OCI-LY1 (cell line): ENCODE results near the gene MPO.

Experiments
- H2AFZ ChIP-seq: fragments of 200-600 bp; sonication (generic), shearing (Covaris generic); 2 replicates; pipeline ENCODE4 v1.6.0; 2014; ENCODE audit warnings: antibody characterized with exemption, mild to moderate bottlenecking, low read length
- H3F3A ChIP-seq: fragments of 200-600 bp; sonication (generic), shearing (Covaris generic); 2 replicates; pipeline ENCODE4 v1.6.0; 2014; ENCODE audit warnings: mild to moderate bottlenecking, antibody characterized with exemption, low read length, moderate library complexity; ENCODE audit not compliant: insufficient read depth
- H3K27ac ChIP-seq: fragments of 200-600 bp; sonication (generic); 2 replicates; pipeline ENCODE4 v1.5.1; 2014; ENCODE audit warnings: low read length, mixed run types, mild to moderate bottlenecking, low read depth; ENCODE audit not compliant: poor library complexity, severe bottlenecking
- H3K27me3 ChIP-seq: fragments of 200-600 bp; sonication (generic); 2 replicates; pipeline ENCODE4 v1.6.0; 2014; ENCODE audit warnings: antibody characterized with exemption, mild to moderate bottlenecking, low read length, moderate library complexity; ENCODE audit not compliant: insufficient read depth
- H3K36me3 ChIP-seq: fragments of 200-600 bp; sonication (generic); 2 replicates; pipeline ENCODE4 v1.6.1; 2014; ENCODE audit warnings: mild to moderate bottlenecking, antibody characterized with exemption, low read length, moderate library complexity, mixed read lengths; ENCODE audit not compliant: insufficient read depth
- H3K4me1 ChIP-seq: fragments of 200-600 bp; sonication (generic); 2 replicates; pipeline ENCODE4 v1.5.1; 2014; ENCODE audit warnings: mild to moderate bottlenecking, low read length, moderate library complexity; ENCODE audit not compliant: insufficient read depth, severe bottlenecking
- H3K4me2 ChIP-seq: fragments of 200-600 bp; sonication (generic), shearing (Covaris generic); 2 replicates; pipeline ENCODE4 v1.6.1; 2014; ENCODE audit warnings: low read length
- H3K4me3 ChIP-seq: fragments of 200-600 bp; sonication (generic); 2 replicates; pipeline ENCODE4 v1.5.1; 2014; ENCODE audit warnings: low read length, low read depth, mild to moderate bottlenecking, mixed read lengths; ENCODE audit not compliant: poor library complexity, severe bottlenecking
- H3K79me2 ChIP-seq: fragments of 200-600 bp; shearing (Covaris generic); 2 replicates; pipeline ENCODE4 v1.6.1; 2016; ENCODE audit warnings: mixed run types, low read length, mixed read lengths; ENCODE audit not compliant: insufficient read depth
- H3K9ac ChIP-seq: fragments of 200-600 bp; sonication (generic), shearing (Covaris generic); 2 replicates; pipeline ENCODE4 v1.6.1; 2014; ENCODE audit warnings: mild to moderate bottlenecking, low read length, mixed read lengths
- H3K9me2 ChIP-seq: fragments of 200-600 bp; sonication (generic), shearing (Covaris generic); 2 replicates; pipeline ENCODE4 v1.6.1; 2014; ENCODE audit warnings: low read depth, mild to moderate bottlenecking, low read length, mixed read lengths
- H3K9me3 ChIP-seq: fragments of 200-600 bp; shearing (Covaris generic); 2 replicates; pipeline ENCODE4 v1.6.1; 2014; ENCODE audit warnings: low read length, mixed read lengths
- H4K20me1 ChIP-seq: fragments of 200-600 bp; sonication (generic), shearing (Covaris generic); 2 replicates; pipeline ENCODE4 v1.6.0; 2016; ENCODE audit warnings: mild to moderate bottlenecking, low read length; ENCODE audit not compliant: insufficient read depth
- EZH2 ChIP-seq: fragments of 200-600 bp; sonication (generic), shearing (Covaris generic); IDR thresholded peaks from 2 replicates; pipeline ENCODE4 v1.8.0; 2017; ENCODE audit warnings: borderline replicate concordance, mixed run types, mild to moderate bottlenecking, antibody characterized with exemption, low read length, moderate library complexity, mixed read lengths
- TF ChIP-seq, protein P1 (sequence below): fragments of 200-600 bp; sonication (generic), shearing (Covaris generic); IDR thresholded peaks from 2 replicates; pipeline ENCODE4 v1.5.1; 2017; ENCODE audit warnings: mild to moderate bottlenecking, antibody characterized with exemption, low read length, moderate library complexity, mixed read lengths

MPO gene

DNA sequence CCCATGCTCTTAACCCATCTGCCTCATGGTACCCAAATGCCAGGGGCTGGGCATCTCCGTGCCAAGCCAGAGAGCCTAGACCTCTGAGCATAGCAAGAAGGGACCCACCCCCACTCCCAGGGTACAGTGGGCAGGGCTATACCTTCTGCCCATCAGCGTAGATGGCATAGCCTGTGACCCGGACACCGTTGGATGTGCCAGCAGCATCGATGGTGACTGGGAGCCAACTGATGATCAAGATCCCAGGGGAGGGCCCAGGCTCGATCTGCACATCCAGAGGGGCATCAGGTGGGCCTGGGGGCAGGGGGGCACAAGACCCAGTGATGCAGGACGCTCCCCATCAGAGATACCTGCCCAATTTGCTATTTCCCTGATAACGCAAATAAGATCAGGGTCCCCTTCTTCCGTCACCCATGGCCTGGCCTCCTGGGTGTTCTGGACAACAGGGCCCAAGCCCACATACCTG, 30.7 kb upstream of the MPO start:
- no peak for TF ChIP-seq EZH2
- TF ChIP-seq, protein P1, sequence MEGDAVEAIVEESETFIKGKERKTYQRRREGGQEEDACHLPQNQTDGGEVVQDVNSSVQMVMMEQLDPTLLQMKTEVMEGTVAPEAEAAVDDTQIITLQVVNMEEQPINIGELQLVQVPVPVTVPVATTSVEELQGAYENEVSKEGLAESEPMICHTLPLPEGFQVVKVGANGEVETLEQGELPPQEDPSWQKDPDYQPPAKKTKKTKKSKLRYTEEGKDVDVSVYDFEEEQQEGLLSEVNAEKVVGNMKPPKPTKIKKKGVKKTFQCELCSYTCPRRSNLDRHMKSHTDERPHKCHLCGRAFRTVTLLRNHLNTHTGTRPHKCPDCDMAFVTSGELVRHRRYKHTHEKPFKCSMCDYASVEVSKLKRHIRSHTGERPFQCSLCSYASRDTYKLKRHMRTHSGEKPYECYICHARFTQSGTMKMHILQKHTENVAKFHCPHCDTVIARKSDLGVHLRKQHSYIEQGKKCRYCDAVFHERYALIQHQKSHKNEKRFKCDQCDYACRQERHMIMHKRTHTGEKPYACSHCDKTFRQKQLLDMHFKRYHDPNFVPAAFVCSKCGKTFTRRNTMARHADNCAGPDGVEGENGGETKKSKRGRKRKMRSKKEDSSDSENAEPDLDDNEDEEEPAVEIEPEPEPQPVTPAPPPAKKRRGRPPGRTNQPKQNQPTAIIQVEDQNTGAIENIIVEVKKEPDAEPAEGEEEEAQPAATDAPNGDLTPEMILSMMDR: no peak

DNA sequence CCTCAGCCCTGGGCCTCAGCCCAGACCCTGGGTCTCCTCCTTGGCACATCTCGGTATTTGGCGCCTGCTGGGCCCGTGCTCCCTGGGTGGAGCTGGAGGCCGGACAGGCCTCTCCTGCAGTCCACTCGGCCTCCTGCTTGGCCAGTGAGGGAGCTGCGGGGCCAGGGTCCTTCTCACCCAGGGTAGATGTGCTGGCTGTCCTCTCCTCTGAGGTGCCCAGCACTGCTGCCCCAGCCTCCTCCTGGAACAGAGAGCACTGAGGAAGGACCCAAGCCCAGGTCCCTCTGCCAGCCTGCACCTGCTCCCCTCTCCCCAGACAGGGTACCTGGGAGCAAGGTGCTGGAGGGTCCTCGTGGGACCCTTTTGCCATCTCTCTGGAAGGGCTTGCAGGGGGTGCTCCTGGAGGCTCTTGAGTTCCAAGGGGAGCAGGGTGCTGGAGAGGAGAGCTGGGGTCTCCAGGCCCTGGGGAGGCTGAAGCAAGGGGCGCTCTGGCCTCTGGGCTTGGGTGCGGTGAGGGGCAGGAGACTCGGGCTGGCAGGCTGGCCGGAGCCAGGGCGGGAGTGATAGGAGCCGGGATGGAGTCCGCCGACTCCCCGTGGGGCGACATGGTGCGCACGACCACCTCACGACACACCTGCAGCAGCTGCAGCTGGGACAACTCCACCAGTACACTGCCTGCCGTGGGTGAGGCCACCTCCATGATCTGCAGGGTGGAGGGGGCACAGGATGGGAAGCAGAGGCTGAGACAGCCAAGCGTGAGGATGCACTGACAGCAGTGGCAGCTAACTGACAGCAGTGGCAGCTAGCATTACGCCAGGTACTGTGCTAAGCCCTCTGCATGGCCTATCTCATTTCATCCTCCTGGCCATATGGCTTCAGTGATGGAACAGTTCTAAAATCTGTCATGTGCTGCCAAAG, 30.0 kb upstream of the MPO start:
- Histone ChIP-seq H3K9me3 (no peaks in the 10 kb centered on the region), H3K9me2 (no peaks in the 10 kb centered on the region), H3K36me3 (peaks cover 26% of the 10 kb centered on the region; the same call in 1 of the 2 replicates), H2AFZ (no peak overlapping the region), H3K4me2 (no peak overlapping the region), H3K27me3 (no peaks in the 10 kb centered on the region), H3K4me1 (no peaks in the 10 kb centered on the region), H4K20me1 (no peaks in the 10 kb centered on the region), H3K9ac (no peak overlapping the region), H3K27ac (no peak overlapping the region), H3K4me3 (no peak overlapping the region), H3F3A (no peaks in the 10 kb centered on the region), H3K79me2 (no peaks in the 10 kb centered on the region)
- TF ChIP-seq, protein P1: no peak
- no peak for TF ChIP-seq EZH2

More for the DNA sequence above, 30.7 kb upstream of the MPO start:
- no peaks in the 10 kb centered on the region for H3K9me2 ChIP-seq
- no peak overlapping the region for H3K9ac ChIP-seq
- no peak overlapping the region for H2AFZ ChIP-seq
- no peak overlapping the region for H3K4me3 ChIP-seq
- H3K9me3 ChIP-seq: no peaks in the 10 kb centered on the region
- no peaks in the 10 kb centered on the region for H3K4me1 ChIP-seq
- H3K27me3 ChIP-seq: no peaks in the 10 kb centered on the region
- no peak overlapping the region for H3K27ac ChIP-seq
- peaks cover 26% of the 10 kb centered on the region; the same call in 1 of the 2 replicates for H3K36me3 ChIP-seq
- H3K4me2 ChIP-seq: no peak overlapping the region
- H3K79me2 ChIP-seq: no peaks in the 10 kb centered on the region
- no peaks in the 10 kb centered on the region for H4K20me1 ChIP-seq
- no peaks in the 10 kb centered on the region for H3F3A ChIP-seq

DNA sequence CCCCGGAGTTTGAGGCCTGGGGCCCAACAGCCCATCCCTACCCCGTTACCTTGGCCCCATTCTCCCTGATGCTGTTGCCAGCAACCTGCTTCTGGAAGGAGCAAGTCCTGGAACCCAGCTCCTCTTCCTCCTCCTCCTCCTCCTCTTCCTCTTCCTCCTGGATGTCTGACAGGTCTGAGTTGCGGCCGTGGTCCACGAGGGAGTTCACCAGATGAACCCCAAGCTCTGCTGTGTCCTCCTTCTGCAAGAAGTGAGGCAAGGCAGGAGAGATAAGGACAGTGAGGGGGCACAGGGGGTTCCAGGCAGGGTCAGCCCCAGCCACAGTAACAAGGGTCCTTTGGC, 29.2 kb upstream of the MPO start:
- Histone ChIP-seq H3K36me3 (peaks cover 20% of the 10 kb centered on the region; the same call in 1 of the 2 replicates), H3K4me3 (no peak overlapping the region), H3F3A (no peaks in the 10 kb centered on the region), H2AFZ (no peak overlapping the region), H3K27me3 (no peaks in the 10 kb centered on the region), H3K9ac (no peak overlapping the region), H4K20me1 (no peaks in the 10 kb centered on the region), H3K9me3 (no peaks in the 10 kb centered on the region), H3K4me1 (no peaks in the 10 kb centered on the region), H3K4me2 (no peak overlapping the region), H3K9me2 (no peaks in the 10 kb centered on the region), H3K27ac (no peak overlapping the region), H3K79me2 (no peaks in the 10 kb centered on the region)
- TF ChIP-seq, protein P1: no peak
- no peak for TF ChIP-seq EZH2
